GM23248 (cell line): ENCODE measurements around the gene MINK1. TPM values are rescaled to one million over a fixed set of nuclear protein-coding genes. Genes with fewer than 3 reads are reported as not detected.

Experiments used
- DNase-seq: peaks from one replicate; pipeline ENCODE4 v3.0.0-alpha.2; 2015
- H2AFZ ChIP-seq: fragments of 200-600 bp; sonication (generic); 2 replicates; pipeline ENCODE4 v1.6.1; 2016; ENCODE audit warnings: antibody characterized with exemption
- H3F3A ChIP-seq: fragments of 200-600 bp; sonication (generic); 2 replicates; pipeline ENCODE4 v1.6.1; 2016; ENCODE audit warnings: mild to moderate bottlenecking, antibody characterized with exemption, mixed run types; ENCODE audit not compliant: insufficient read depth
- H3K27ac ChIP-seq: fragments of 200-600 bp; sonication (generic); 2 replicates; pipeline ENCODE4 v1.5.1; 2016; ENCODE audit warnings: mild to moderate bottlenecking
- H3K27me3 ChIP-seq: fragments of 200-600 bp; sonication (generic); replicated peaks from 2 replicates; pipeline ENCODE4 v1.6.1; 2016; ENCODE audit warnings: mild to moderate bottlenecking; ENCODE audit not compliant: insufficient read depth
- H3K36me3 ChIP-seq: fragments of 200-600 bp; sonication (generic); 2 replicates; pipeline ENCODE4 v1.6.1; 2016; ENCODE audit warnings: low read depth, mild to moderate bottlenecking
- H3K4me1 ChIP-seq: fragments of 200-600 bp; sonication (generic); 2 replicates; pipeline ENCODE4 v1.6.1; 2016; ENCODE audit warnings: mild to moderate bottlenecking; ENCODE audit not compliant: insufficient read depth
- H3K4me2 ChIP-seq: fragments of 200-600 bp; sonication (generic); one replicate; pipeline ENCODE4 v1.6.1; 2016; ENCODE audit warnings: mild to moderate bottlenecking; ENCODE audit not compliant: unreplicated experiment
- H3K4me3 ChIP-seq: fragments of 200-600 bp; sonication (generic); 2 replicates; pipeline ENCODE4 v1.5.1; 2016; ENCODE audit warnings: mild to moderate bottlenecking
- H3K79me2 ChIP-seq: fragments of 200-600 bp; sonication (generic); 2 replicates; pipeline ENCODE4 v1.6.1; 2016; ENCODE audit warnings: mild to moderate bottlenecking; ENCODE audit not compliant: insufficient read depth
- H3K9ac ChIP-seq: fragments of 200-600 bp; sonication (generic); 2 replicates; pipeline ENCODE4 v1.6.1; 2016; ENCODE audit warnings: mild to moderate bottlenecking
- H3K9me2 ChIP-seq: fragments of 200-600 bp; sonication (generic); 2 replicates; pipeline ENCODE4 v1.6.1; 2016; ENCODE audit warnings: mixed run types, mild to moderate bottlenecking, moderate library complexity; ENCODE audit not compliant: insufficient read depth
- H3K9me3 ChIP-seq: fragments of 200-600 bp; sonication (generic); one replicate; pipeline ENCODE4 v1.6.1; 2017; ENCODE audit warnings: low read depth
- H4K20me1 ChIP-seq: fragments of 200-600 bp; sonication (generic); 2 replicates; pipeline ENCODE4 v1.6.0; 2016; ENCODE audit not compliant: insufficient read depth
- EZH2 ChIP-seq: fragments of 200-600 bp; sonication (generic); IDR thresholded peaks from 2 replicates; pipeline ENCODE4 v1.6.1; 2018; ENCODE audit warnings: antibody characterized with exemption, mild to moderate bottlenecking; ENCODE audit not compliant: insufficient read depth, poor library complexity, severe bottlenecking
- EZH2phosphoT487 ChIP-seq: fragments of 200-600 bp; sonication (generic); IDR thresholded peaks from 2 replicates; pipeline ENCODE4 v1.6.1; 2018; ENCODE audit warnings: antibody characterized with exemption, moderate library complexity, mild to moderate bottlenecking, low read depth; ENCODE audit not compliant: insufficient read depth
- WGBS, 2 experiments: methylation state at CpG; one replicate each; pipeline ENCODE4 v1.1.6; 2015 to 2017; ENCODE audit warnings: low lambda C conversion rate in 2 of 2, low coverage in 1 of 2; ENCODE audit errors: missing lambda C conversion rate in 2 of 2; 5-methylcytosine and 5-hydroxymethylcytosine counted together
- in situ Hi-C: fragments of 300-500 bp; cut with MboI; formaldehyde crosslinking; loops from 2 replicates; pipeline ENCODE4 v1.15.0; 2020
- polyA plus RNA-seq: library from polyadenylated mRNA; unstranded; fragments of >200 nt; fragmentation: Nextera tagmentation; extraction: Ambion mirVana; gene quantifications from 2 replicates; pipeline ENCODE4 v1.2.1, GENCODE V29; 2016
- total RNA-seq: library from RNA; depleted of rRNA; stranded (reverse); fragments of >200 nt; shearing (Covaris generic); gene quantifications from 2 replicates; pipeline ENCODE4 v1.2.3, GENCODE V29; 2014

The MINK1 gene
- total and polyA plus RNA-seq, 2 experiments from 2014 or later, result 21.0 to 34.5 TPM

GRCh38 chr17:4944163-4944553 is 111.0 kb downstream of the MINK1 start:
- no peak overlapping the region for H3K4me3 ChIP-seq
- TF ChIP-seq EZH2 (no peak), EZH2phosphoT487 (no peak)
- no peak overlapping the region for H3K4me2 ChIP-seq
- no peaks in the 10 kb centered on the region for H3K9me3 ChIP-seq
- H3K4me1 ChIP-seq, result peaks cover 23% of the 10 kb centered on the region
- no peaks in the 10 kb centered on the region for H3K27me3 ChIP-seq
- no peaks in the 10 kb centered on the region for H3K9me2 ChIP-seq
- in situ Hi-C loops, result no loop called here
- no peak for DNase-seq
- H4K20me1 ChIP-seq, result peaks cover 6% of the 10 kb centered on the region; the same call in 1 of the 2 replicates
- H3K36me3 ChIP-seq, result peaks cover 11% of the 10 kb centered on the region
- no peak overlapping the region for H2AFZ ChIP-seq
- peaks cover 60% of the 10 kb centered on the region for H3F3A ChIP-seq
- peaks cover 81% of the 10 kb centered on the region for H3K79me2 ChIP-seq
- 52 to 74% methylated on average over 3 of the region's 3 CpGs for WGBS, 2 experiments
- peak overlapping the region; percentile 83 for H3K9ac ChIP-seq
- H3K27ac ChIP-seq, result peak overlapping the region; percentile 91

GRCh38 chr17:4944554-4945175 is 111.5 kb downstream of the MINK1 start:
- 67 to 77% methylated on average over 8 of the region's 8 CpGs for WGBS, 2 experiments
- H2AFZ ChIP-seq, result no peak overlapping the region
- H3K4me2 ChIP-seq, result peak overlapping the region; percentile 57
- peaks cover 60% of the 10 kb centered on the region for H3F3A ChIP-seq
- peak overlapping the region; percentile 83 for H3K9ac ChIP-seq
- peak overlapping the region; percentile 93 for H3K4me3 ChIP-seq
- H3K9me3 ChIP-seq, result no peaks in the 10 kb centered on the region
- H3K27ac ChIP-seq, result peak overlapping the region; percentile 91
- H4K20me1 ChIP-seq, result peaks cover 6% of the 10 kb centered on the region; the same call in 1 of the 2 replicates
- H3K27me3 ChIP-seq, result no peaks in the 10 kb centered on the region
- in situ Hi-C loops, result no loop called here
- peaks cover 78% of the 10 kb centered on the region for H3K79me2 ChIP-seq
- DNase-seq, result no peak
- peaks cover 11% of the 10 kb centered on the region for H3K36me3 ChIP-seq
- peaks cover 23% of the 10 kb centered on the region for H3K4me1 ChIP-seq
- H3K9me2 ChIP-seq, result no peaks in the 10 kb centered on the region
- TF ChIP-seq EZH2, result no peak
- TF ChIP-seq EZH2phosphoT487, result no peak

GRCh38 chr17:4945176-4945943 is 112.2 kb downstream of the MINK1 start:
- H3F3A ChIP-seq, result peaks cover 59% of the 10 kb centered on the region
- H3K36me3 ChIP-seq, result peaks cover 11% of the 10 kb centered on the region
- H3K9me2 ChIP-seq, result no peaks in the 10 kb centered on the region
- H3K79me2 ChIP-seq, result peaks cover 78% of the 10 kb centered on the region
- H4K20me1 ChIP-seq, result peaks cover 6% of the 10 kb centered on the region; the same call in 1 of the 2 replicates
- in situ Hi-C loops, result no loop called here
- DNase-seq, result peak; percentile 96
- peak overlapping the region; percentile 93 for H3K4me3 ChIP-seq
- no peaks in the 10 kb centered on the region for H3K9me3 ChIP-seq
- H3K4me1 ChIP-seq, result peaks cover 23% of the 10 kb centered on the region
- H3K27me3 ChIP-seq, result no peaks in the 10 kb centered on the region
- H3K4me2 ChIP-seq, result peak overlapping the region; percentile 95
- TF ChIP-seq EZH2phosphoT487 (no peak), EZH2 (no peak)
- peak overlapping the region; percentile 83 for H3K9ac ChIP-seq
- peak overlapping the region; percentile 91 for H3K27ac ChIP-seq
- no peak overlapping the region for H2AFZ ChIP-seq
- WGBS, 2 experiments, result 21 to 23% methylated on average over 7 of the region's 7 CpGs

GRCh38 chr17:4945944-4946280 is 112.8 kb downstream of the MINK1 start:
- Histone ChIP-seq H3K4me1 (peaks cover 23% of the 10 kb centered on the region), H3K36me3 (peaks cover 11% of the 10 kb centered on the region), H3K4me3 (peak overlapping the region; percentile 93), H3K9me2 (no peaks in the 10 kb centered on the region), H3K27ac (peak overlapping the region; percentile 91), H3K9me3 (no peaks in the 10 kb centered on the region), H3K4me2 (peak overlapping the region; percentile 95), H2AFZ (no peak overlapping the region), H3K79me2 (peaks cover 74% of the 10 kb centered on the region), H3K9ac (peak overlapping the region; percentile 83), H4K20me1 (peaks cover 6% of the 10 kb centered on the region; the same call in 1 of the 2 replicates), H3K27me3 (no peaks in the 10 kb centered on the region), H3F3A (peaks cover 58% of the 10 kb centered on the region)
- peak; percentile 23 for DNase-seq
- WGBS, 2 experiments, result 31 to 51% methylated on average over 3 to 4 of the region's 4 CpGs
- TF ChIP-seq EZH2 (no peak), EZH2phosphoT487 (no peak)
- in situ Hi-C loops, result no loop called here
